Upper lobe of right lung (tissue), 1 donor: ENCODE data around the gene BHLHA15. TPM values are rescaled to one million over a fixed set of nuclear protein-coding genes. Genes with fewer than 3 reads are reported as not detected.

ENCODE experiments used
- ATAC-seq: fragments of 200-7000 bp; cut with Tn5 transposase; one replicate; pipeline ENCODE4 v1.9.1; 2020; ENCODE audit warnings: mild to moderate bottlenecking, moderate library complexity
- DNase-seq: peaks from one replicate; pipeline ENCODE4 v3.0.0-alpha.2; 2020
- H3K27ac ChIP-seq: fragments of 200-600 bp; one replicate; pipeline ENCODE4 v1.8.0; 2022
- H3K27me3 ChIP-seq: fragments of 200-600 bp; one replicate; pipeline ENCODE4 v1.8.0; 2022; ENCODE audit warnings: mild to moderate bottlenecking
- H3K36me3 ChIP-seq: fragments of 200-600 bp; one replicate; pipeline ENCODE4 v1.8.0; 2022
- H3K4me1 ChIP-seq: fragments of 200-600 bp; one replicate; pipeline ENCODE4 v1.8.0; 2022
- H3K4me3 ChIP-seq: fragments of 200-600 bp; one replicate; pipeline ENCODE4 v1.8.0; 2022; ENCODE audit warnings: mild to moderate bottlenecking
- H3K9me3 ChIP-seq: fragments of 200-600 bp; one replicate; pipeline ENCODE4 v1.8.0; 2022
- CTCF ChIP-seq: fragments of 200-600 bp; IDR thresholded peaks from one replicate; pipeline ENCODE4 v1.8.0; 2022; ENCODE audit warnings: antibody characterized with exemption
- intact Hi-C: fragments of 100-400 bp; cut with DNase I; formaldehyde crosslinking; loops from one replicate; pipeline ENCODE4 v1.11.0; 2022
- total RNA-seq: library from RNA; stranded (reverse); fragmentation: NEBNext Ultra II Directional; extraction: Animal tissue kit (Norgen Biotek cat#: 25700); gene quantifications from one replicate; pipeline ENCODE4 v1.2.1, GENCODE V29; 2021
- donor health status: DM: no; HTN: yes; CAD: no; lungs with severe emphysema.

BHLHA15 gene
- total RNA-seq, 1 donor from 2014 or later, result 0.81 TPM

GRCh38 chr7:98213296-98213887, 2.2 kb downstream of the BHLHA15 start:
- no peaks in the 10 kb centered on the region for H3K9me3 ChIP-seq
- H3K27me3 ChIP-seq, result no peaks in the 10 kb centered on the region
- intact Hi-C loops, result no loop called here
- no peak overlapping the region for H3K4me3 ChIP-seq
- peaks cover 7% of the 10 kb centered on the region for H3K36me3 ChIP-seq
- TF ChIP-seq CTCF, result no peak
- DNase-seq (peak; percentile 59), ATAC-seq (no peak)
- no peak overlapping the region for H3K27ac ChIP-seq
- H3K4me1 ChIP-seq, result no peaks in the 10 kb centered on the region

- peaks cover 7% of the 10 kb centered on the region for H3K36me3 ChIP-seq
- H3K4me3 ChIP-seq, result no peak overlapping the region
- H3K9me3 ChIP-seq, result no peaks in the 10 kb centered on the region
- DNase-seq (peak; percentile 53), ATAC-seq (no peak)
- intact Hi-C loops, result no loop called here
- H3K27ac ChIP-seq, result no peak overlapping the region
- no peak for TF ChIP-seq CTCF
- H3K4me1 ChIP-seq, result no peaks in the 10 kb centered on the region
- H3K27me3 ChIP-seq, result no peaks in the 10 kb centered on the region
These were observed 2.9 kb downstream of the BHLHA15 start for GRCh38 chr7:98213888-98214810.

- TF ChIP-seq CTCF, result no peak
- Histone ChIP-seq H3K9me3 (no peaks in the 10 kb centered on the region), H3K4me3 (no peak overlapping the region), H3K4me1 (no peaks in the 10 kb centered on the region), H3K36me3 (peaks cover 12% of the 10 kb centered on the region), H3K27me3 (no peaks in the 10 kb centered on the region), H3K27ac (no peak overlapping the region)
- ATAC-seq (no peak), DNase-seq (peak; percentile 57)
- intact Hi-C loops, result no loop called here
These were observed 3.6 kb downstream of the BHLHA15 start for GRCh38 chr7:98214811-98215321.

- H3K36me3 ChIP-seq, result peaks cover 15% of the 10 kb centered on the region
- ATAC-seq (no peak), DNase-seq (peak; percentile 54)
- intact Hi-C loops, result no loop called here
- no peak for TF ChIP-seq CTCF
- H3K4me1 ChIP-seq, result no peaks in the 10 kb centered on the region
- no peak overlapping the region for H3K4me3 ChIP-seq
- H3K27me3 ChIP-seq, result no peaks in the 10 kb centered on the region
- no peak overlapping the region for H3K27ac ChIP-seq
- H3K9me3 ChIP-seq, result no peaks in the 10 kb centered on the region
These were observed 4.6 kb downstream of the BHLHA15 start for GRCh38 chr7:98215561-98216495.

GRCh38 chr7:98216941-98217622, 5.8 kb downstream of the BHLHA15 start:
- DNase-seq (peak; percentile 57), ATAC-seq (no peak)
- Histone ChIP-seq H3K9me3 (no peaks in the 10 kb centered on the region), H3K4me1 (no peaks in the 10 kb centered on the region), H3K27ac (no peak overlapping the region), H3K27me3 (no peaks in the 10 kb centered on the region), H3K4me3 (no peak overlapping the region), H3K36me3 (peaks cover 27% of the 10 kb centered on the region)
- TF ChIP-seq CTCF, result no peak
- intact Hi-C loops, result no loop called here
